GM12875 (cell line): ENCODE results near the gene ZNF117.
"Not testable (repeated sequence)": the region's sequence is repeated elsewhere in the genome, so short reads cannot be mapped to it uniquely, and the experiment has no call there.

Experiments
- H3K4me3 ChIP-seq: one replicate; pipeline ENCODE4 v1.5.1; 2011; ENCODE audit warnings: low read depth, low read length, control low read depth
- TF ChIP-seq, protein P1 (sequence below): IDR thresholded peaks from 2 replicates; pipeline ENCODE4 v1.5.1; 2011; ENCODE audit warnings: low read depth, mild to moderate bottlenecking, control low read depth, inconsistent platforms, low read length, moderate library complexity, borderline replicate concordance; ENCODE audit not compliant: insufficient read depth

ZNF117 gene

DNA sequence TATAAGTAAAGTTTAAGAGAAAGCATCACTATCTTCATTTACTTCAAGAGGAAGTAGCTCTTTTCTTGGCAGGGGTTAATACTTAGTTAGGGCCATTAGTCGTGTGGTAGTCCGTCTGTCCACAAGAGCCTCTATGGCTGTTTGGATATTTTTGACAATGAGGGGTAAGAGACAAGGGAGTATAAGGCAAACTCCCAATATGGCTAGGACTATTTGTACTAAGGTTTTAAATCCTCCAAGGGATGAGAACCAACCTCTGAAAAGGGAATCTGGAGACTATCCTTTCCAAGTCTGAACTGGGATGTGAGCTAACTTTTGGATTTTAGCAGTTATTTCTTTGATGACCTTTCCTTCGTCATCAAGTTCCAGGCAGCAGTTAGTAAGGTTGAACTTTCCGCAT lies at the start of gene ZNF117:
Gene ZNF117 (minus strand): TSS at position 101 of the 400 bp plus-strand sequence.
- no peak within 1 kb of the TSS for H3K4me3 ChIP-seq
- TF ChIP-seq, protein P1, sequence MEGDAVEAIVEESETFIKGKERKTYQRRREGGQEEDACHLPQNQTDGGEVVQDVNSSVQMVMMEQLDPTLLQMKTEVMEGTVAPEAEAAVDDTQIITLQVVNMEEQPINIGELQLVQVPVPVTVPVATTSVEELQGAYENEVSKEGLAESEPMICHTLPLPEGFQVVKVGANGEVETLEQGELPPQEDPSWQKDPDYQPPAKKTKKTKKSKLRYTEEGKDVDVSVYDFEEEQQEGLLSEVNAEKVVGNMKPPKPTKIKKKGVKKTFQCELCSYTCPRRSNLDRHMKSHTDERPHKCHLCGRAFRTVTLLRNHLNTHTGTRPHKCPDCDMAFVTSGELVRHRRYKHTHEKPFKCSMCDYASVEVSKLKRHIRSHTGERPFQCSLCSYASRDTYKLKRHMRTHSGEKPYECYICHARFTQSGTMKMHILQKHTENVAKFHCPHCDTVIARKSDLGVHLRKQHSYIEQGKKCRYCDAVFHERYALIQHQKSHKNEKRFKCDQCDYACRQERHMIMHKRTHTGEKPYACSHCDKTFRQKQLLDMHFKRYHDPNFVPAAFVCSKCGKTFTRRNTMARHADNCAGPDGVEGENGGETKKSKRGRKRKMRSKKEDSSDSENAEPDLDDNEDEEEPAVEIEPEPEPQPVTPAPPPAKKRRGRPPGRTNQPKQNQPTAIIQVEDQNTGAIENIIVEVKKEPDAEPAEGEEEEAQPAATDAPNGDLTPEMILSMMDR = no peak

DNA sequence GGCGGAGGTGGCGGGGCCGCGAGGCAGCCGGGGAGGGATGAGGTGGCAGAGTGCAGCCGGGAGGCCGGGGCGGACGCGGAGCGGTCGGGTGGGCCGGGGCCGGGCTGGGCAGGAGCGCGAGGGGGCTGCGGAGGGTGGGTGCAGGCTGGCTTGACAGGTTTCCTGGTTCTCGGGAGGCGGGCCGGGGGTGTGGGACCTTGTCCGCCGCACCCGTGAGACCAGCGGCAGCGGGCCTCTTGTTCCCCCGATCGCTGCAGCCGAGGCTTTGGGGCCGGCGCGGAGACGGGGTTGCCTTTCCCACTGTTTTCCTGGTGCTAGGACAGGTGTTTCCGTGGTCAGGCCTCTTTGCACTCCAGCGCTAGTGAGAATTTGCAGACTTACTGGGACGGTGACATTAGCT lies 47.9 kb upstream of the ZNF117 start:
- peak overlapping the region; percentile 81 for H3K4me3 ChIP-seq

DNA sequence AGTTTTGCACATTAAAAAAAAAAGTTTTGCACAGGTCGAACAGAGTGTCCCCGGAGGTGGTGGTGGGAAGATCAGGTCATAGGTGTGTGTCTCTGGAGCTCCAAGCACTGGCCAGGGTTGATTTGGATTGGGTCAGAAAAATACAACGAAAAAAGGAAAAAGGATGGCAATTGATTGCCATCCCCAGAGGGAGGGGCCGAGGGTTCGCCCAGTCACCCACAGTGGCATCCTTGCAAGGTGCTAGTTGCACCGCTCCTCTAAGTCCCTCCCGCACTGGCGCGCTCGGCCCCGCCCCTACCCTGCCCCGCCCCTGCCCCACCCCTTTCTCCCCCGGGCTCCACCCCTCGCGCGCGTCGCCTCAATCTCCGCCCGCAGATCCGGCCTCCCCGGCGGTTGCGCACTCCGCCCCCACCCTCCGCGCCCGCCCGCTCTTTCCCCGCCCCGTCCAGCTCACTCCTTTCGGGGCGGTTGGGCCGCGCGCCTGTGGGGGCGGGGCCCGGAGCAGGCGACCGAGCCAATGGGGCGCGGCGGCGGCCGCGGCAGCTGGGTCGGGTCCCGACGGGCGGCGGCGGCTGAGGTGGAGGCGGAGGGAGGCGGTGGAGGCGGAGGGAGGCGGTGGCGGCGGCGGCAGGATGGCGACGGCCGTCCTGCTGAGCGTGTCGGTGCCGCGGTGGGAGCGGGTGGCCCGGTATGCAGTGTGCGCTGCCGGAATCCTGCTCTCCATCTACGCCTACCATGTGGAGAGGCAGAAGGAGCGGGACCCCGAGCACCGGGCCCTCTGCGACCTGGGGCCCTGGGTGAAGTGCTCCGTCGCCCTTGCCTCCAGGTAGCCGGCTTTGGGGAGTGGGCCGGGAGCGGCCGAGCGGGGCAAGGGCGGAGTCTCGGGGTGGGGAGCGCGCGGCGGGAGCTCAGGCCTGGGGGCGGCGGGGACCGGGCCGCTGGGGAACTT lies 47.2 kb upstream of the ZNF117 start:
- TF ChIP-seq, protein P1 = no peak

DNA sequence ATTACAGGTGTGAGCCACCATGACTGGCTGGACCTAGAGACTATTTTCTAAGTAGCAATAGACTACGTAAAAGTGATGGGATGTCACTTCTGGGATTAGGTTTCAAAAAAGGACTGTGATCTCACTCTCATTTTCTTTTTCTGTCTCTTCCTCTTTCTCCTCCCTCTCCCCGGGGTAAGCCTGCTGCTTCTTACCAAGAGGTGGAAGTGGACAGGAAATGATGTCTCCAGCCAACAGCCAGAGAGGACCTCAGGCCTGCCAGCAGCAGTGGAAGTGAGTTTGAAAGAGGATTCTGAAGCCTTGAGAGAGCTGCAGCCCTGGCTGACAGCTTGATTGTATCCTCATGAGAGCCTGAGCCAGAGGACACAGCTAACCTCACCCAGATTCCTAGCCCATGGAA lies 45.7 kb upstream of the ZNF117 start:
- not testable (repeated sequence) for H3K4me3 ChIP-seq

More for the DNA sequence above, 47.2 kb upstream of the ZNF117 start:
- peak overlapping the region; percentile 81 for H3K4me3 ChIP-seq

DNA sequence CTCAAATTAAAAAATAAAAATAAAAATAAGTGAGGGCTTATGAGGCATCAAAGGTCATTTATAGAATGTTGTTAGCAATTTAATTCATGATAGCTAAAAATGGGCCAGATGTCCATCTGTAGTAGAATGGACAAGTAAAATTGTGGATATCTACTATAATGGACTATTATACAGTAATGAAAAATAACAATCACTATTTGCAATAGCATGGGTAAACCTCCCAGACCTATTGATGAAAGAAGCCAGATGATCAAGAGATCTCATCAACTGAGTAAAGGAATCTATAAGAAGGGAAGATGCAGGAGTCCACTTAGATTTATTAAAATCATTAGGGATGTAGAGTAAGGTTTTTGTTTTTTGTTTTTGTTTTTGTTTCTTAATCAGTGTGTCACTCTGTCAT lies 44.6 kb upstream of the ZNF117 start:
- H3K4me3 ChIP-seq = not testable (repeated sequence)

DNA sequence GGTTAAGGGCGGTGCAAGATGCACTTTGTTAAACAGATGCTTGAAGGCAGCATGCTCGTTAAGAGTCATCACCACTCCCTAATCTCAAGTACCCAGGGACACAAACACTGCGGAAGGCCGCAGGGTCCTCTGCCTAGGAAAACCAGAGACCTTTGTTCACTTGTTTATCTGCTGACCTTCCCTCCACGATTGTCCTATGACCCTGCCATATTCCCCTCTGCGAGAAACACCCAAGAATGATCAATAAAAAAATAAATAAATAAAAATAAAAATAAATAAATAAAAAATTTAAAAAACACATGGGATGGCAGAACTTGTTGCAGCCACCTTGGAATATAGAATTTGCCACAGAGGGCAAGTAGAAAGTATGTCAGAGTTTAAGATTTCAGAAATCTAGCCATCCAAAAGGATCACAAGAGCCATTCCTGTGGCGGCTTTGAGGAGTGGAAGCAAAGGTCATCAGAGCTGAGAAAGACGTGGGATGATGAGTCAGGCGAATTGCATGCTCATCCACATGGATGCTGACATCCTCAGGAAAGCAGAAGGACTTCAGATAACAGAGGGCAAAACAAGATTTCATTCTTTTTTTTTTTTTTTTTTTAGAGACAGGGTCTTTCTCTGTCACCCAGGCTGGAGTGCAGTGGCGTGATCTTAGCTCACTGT lies 43.4 kb upstream of the ZNF117 start:
- not testable (repeated sequence) for H3K4me3 ChIP-seq

DNA sequence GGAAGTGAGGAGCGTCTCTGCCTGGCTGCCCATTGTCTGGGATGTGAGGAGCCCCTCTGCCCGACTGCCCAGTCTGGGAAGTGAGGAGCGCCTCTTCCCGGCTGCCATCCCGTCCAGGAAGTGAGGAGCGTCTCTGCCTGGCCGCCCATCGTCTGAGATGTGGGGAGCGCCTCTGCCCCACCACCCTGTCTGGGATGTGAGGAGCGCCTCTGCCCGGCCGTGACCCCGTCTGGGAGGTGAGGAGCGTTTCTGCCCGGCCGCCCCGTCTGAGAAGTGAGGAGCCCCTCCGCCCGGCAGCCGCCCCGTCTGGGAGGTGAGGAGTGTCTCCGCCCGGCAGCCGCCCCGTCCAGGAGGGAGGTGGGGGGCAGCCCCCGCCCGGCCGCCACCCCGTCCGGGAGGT lies 42.6 kb upstream of the ZNF117 start:
- H3K4me3 ChIP-seq = not testable (repeated sequence)

DNA sequence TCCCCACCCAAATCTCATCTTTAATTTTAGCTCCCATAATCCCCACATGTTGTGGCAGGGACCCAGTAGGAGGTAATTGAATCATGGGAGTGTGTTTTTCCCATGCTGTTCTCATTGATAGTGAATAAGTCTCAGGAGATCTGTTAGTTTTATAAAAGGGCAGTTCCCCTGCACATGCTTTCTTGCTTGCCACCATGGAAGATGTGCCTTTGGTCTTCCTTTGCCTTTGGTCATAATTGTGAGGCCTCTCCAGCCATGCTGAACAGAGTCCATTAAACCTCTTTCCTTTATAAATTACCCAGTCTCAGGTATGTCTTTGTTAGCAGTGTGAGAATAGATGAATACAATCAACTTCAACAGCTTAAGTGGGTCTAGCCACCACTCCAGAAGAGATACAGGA lies 34.2 kb upstream of the ZNF117 start:
- not testable (repeated sequence) for H3K4me3 ChIP-seq

DNA sequence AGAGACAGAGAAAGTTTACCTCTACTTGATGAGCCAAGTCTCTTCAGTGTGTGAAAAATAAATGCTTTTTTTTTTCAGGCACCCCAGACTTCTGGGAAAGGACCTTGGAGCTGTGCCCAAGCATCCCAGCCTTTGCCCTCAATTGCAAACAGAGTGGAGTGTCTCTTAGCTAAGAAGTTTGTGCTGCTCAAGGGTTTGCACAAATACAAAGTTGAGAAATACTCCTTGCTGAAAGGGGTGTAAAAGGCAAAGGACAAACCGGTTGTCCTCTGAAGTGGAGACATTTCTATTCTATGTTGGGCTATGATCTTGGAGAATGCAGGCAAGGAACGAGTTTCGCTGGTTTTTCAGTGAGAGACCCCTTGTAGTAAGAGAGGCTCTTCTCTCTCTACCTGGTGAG lies 30.1 kb upstream of the ZNF117 start:
- not testable (repeated sequence) for H3K4me3 ChIP-seq

DNA sequence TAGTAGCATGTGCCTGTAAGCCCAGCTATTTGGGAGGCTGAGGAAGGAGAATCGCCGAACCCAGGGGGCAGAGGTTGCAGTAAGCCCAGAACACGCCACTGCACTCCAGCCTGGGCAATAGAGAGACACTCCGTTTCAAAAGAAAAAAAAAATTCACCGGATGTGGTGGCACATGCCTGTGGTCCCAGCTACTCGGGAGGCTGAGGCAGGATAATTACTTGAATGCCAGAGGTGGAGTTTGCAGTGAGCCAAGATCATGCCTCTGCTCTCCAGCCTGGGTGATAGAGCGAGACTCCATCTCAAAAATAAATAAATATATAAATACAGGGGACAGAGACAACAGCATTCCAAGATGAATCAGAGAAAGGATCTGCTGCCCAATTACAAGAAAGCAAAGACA lies 19.0 kb upstream of the ZNF117 start:
- not testable (repeated sequence) for H3K4me3 ChIP-seq

DNA sequence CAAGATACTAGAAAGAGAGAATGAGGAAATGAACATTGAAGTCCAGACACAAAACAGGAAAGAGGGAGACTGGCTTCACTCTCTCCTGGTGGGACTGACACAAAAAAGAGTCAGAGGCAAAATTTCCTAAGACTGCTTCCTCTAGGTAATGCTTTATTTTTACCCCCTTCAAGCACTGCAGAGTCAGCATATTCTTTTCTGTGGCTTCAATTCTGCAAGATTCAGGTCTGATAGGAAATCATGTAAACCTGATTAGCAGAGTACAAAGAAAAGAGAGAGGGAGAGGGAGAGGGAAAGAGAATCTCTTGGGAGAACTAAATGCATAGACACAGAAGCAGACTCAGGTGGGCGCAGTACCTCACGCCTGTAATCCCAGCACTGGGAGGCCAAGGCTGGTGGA lies 18.6 kb upstream of the ZNF117 start:
- not testable (repeated sequence) for H3K4me3 ChIP-seq

DNA sequence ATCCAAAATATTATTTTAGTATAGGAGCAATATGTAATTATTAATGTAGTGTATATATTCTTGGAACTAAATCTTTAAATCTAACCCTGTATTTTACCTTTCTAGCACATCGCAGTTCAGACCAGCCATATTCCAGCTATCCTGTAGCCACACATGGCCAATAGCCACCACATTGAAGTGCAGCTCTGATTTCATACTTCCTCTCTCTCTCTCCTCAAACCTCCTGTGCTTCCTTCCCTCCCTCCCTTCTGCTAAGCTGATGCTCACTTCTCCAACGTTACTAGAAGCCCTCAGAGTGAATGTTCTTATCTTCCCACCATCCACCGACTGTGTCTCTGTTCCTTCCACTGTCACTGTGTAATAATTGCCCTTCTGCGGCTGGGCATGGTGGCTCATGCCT lies 16.2 kb upstream of the ZNF117 start:
- H3K4me3 ChIP-seq = not testable (repeated sequence)
